ENCODE data around the gene PLCH1. TPM values are rescaled to one million over a fixed set of nuclear protein-coding genes. Genes with fewer than 3 reads are reported as not detected.

Gene PLCH1
- total RNA-seq, 3 donors from 2014 or later, result 0.03 to 0.08 TPM; not detected in 1

GRCh38 chr3:155481089-155481488 lies 263.8 kb downstream of the PLCH1 start:
- Mint-ChIP-seq H3K27me3 (ENCODE audit: low read depth) (no peaks in the 10 kb centered on the region), H3K9me3 (peaks cover 7% of the 10 kb centered on the region), H3K36me3 (ENCODE audit: insufficient read depth) (no peaks in the 10 kb centered on the region), H3K4me3 (no peak overlapping the region), H3K4me1 (ENCODE audit: low read depth) (no peaks in the 10 kb centered on the region)
- no peak for DNase-seq
- no peak for ATAC-seq

- DNase-seq (no peak), ATAC-seq (no peak)
- Mint-ChIP-seq H3K4me3 (no peak overlapping the region), H3K4me1 (ENCODE audit: low read depth) (no peaks in the 10 kb centered on the region), H3K9me3 (peaks cover 31% of the 10 kb centered on the region), H3K27me3 (ENCODE audit: low read depth) (no peaks in the 10 kb centered on the region), H3K36me3 (ENCODE audit: insufficient read depth) (no peaks in the 10 kb centered on the region)
Observed at GRCh38 chr3:155465664-155466063, 279.2 kb downstream of the PLCH1 start.

DNA sequence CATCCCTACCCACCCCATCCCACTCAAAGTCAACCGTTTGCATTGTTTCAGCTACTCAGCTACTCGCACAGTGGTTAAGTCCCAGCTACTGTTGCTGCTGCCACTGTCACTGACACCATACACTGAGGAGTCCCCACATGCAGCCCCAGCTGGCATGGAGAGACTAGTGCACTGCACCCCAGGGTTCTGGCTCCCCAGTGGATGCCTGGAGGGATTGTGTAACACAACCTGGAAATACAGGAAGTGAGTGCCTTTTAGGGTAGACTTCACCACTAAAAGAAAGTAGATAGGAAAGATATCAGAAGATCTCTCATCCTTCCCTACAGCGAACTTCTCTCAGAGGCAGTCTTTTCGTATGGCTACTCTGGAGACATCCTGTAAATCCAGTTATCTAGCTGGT lies 282.2 kb downstream of the PLCH1 start:
- Mint-ChIP-seq H3K36me3 (ENCODE audit: insufficient read depth) (no peaks in the 10 kb centered on the region), H3K27me3 (ENCODE audit: low read depth) (no peaks in the 10 kb centered on the region), H3K4me1 (ENCODE audit: low read depth) (no peaks in the 10 kb centered on the region), H3K9me3 (peaks cover 18% of the 10 kb centered on the region), H3K4me3 (no peak overlapping the region)
- ATAC-seq (no peak), DNase-seq (no peak)

DNA sequence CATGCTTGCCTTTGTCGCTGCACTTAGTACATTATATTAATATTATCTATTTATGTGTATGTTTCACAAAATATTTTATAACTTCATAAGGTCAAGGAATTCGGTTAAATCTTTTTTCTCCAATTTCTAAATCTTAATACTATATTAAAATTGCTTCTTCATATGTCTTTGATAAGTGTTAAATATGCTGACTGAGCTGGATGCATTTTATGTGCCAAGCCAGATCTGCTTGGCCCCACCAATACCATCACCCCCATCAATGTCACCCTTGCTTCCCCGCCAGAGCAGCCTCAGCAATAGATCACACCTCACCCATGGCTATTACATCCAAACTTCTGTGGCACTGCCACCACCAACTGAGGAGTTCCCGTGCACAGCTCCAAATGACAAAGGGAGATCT lies 287.3 kb downstream of the PLCH1 start:
- no peaks in the 10 kb centered on the region for H3K36me3 Mint-ChIP-seq (ENCODE audit: insufficient read depth)
- H3K9me3 Mint-ChIP-seq, result no peaks in the 10 kb centered on the region
- no peaks in the 10 kb centered on the region for H3K27me3 Mint-ChIP-seq (ENCODE audit: low read depth)
- H3K4me3 Mint-ChIP-seq, result no peak overlapping the region
- DNase-seq, result no peak
- no peaks in the 10 kb centered on the region for H3K4me1 Mint-ChIP-seq (ENCODE audit: low read depth)
- ATAC-seq, result no peak

- no peak overlapping the region for H3K4me3 Mint-ChIP-seq
- no peak for ATAC-seq
- no peaks in the 10 kb centered on the region for H3K9me3 Mint-ChIP-seq
- H3K36me3 Mint-ChIP-seq (ENCODE audit: insufficient read depth), result no peaks in the 10 kb centered on the region
- H3K4me1 Mint-ChIP-seq (ENCODE audit: low read depth), result no peaks in the 10 kb centered on the region
- DNase-seq, result no peak
- peaks cover 2% of the 10 kb centered on the region for H3K27me3 Mint-ChIP-seq (ENCODE audit: low read depth)
Observed at GRCh38 chr3:155455765-155456164, 289.1 kb downstream of the PLCH1 start.

- H3K36me3 Mint-ChIP-seq (ENCODE audit: insufficient read depth), result no peaks in the 10 kb centered on the region
- no peaks in the 10 kb centered on the region for H3K9me3 Mint-ChIP-seq
- ATAC-seq (no peak), DNase-seq (no peak)
- no peaks in the 10 kb centered on the region for H3K4me1 Mint-ChIP-seq (ENCODE audit: low read depth)
- H3K4me3 Mint-ChIP-seq, result no peak overlapping the region
- H3K27me3 Mint-ChIP-seq (ENCODE audit: low read depth), result peaks cover 2% of the 10 kb centered on the region
Observed at GRCh38 chr3:155453512-155453911, 291.4 kb downstream of the PLCH1 start.

DNA sequence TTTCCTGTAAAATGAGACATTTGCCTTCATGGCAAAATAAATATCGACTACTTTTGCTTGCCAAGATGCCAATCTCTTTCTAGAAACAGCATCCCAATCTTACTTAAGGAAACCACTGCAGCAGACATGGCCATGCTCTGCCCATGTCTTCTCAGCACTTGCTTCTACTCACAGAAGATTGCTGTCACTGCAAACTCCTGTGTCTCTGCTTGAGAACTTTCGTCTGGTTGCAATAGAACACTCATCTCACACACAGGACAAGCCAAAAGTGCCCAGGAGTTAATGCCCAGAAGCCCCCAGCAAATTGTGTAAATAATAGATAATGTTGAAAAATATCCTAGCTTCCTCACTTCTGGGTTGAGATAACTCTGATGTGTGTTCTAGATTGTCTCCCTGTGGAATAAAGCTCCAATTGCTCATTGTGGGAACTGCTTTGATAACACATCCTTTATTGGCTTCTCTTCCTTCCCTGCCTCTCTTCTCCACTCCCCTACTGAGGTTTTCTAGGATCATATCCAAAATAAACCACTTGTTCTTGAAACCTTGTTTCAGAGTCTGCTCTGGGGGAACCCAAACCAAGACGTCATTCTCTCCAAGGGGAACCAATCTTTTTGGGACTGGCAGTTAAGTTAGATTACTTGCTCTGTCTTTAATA lies 295.1 kb downstream of the PLCH1 start:
- DNase-seq (no peak), ATAC-seq (no peak)
- Mint-ChIP-seq H3K4me3 (no peak overlapping the region), H3K4me1 (ENCODE audit: low read depth) (no peaks in the 10 kb centered on the region), H3K36me3 (ENCODE audit: insufficient read depth) (no peaks in the 10 kb centered on the region), H3K27me3 (ENCODE audit: low read depth) (peaks cover 2% of the 10 kb centered on the region), H3K9me3 (no peaks in the 10 kb centered on the region)

DNA sequence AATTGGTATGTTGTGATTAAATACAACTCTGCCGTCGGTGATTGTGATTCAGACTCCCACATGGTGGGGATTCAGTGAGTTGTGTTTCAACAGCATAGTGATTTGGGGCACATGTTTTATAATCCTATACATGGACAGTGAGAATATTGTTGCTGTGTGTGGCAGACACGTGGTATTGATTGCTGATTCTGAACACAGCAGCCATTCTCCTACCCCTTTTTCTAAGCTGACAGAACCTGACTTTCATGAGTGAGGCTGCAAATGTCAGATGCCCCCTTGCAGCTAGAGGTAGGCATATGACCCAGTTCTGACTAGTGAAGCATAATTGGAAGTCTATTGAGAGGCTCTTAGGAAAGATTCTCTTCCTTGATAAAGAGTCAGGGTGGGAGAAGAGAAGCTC lies 296.3 kb downstream of the PLCH1 start:
- no peaks in the 10 kb centered on the region for H3K9me3 Mint-ChIP-seq
- ATAC-seq, result no peak
- no peak for DNase-seq
- no peaks in the 10 kb centered on the region for H3K4me1 Mint-ChIP-seq (ENCODE audit: low read depth)
- peaks cover 2% of the 10 kb centered on the region for H3K27me3 Mint-ChIP-seq (ENCODE audit: low read depth)
- no peaks in the 10 kb centered on the region for H3K36me3 Mint-ChIP-seq (ENCODE audit: insufficient read depth)
- H3K4me3 Mint-ChIP-seq, result no peak overlapping the region

- Mint-ChIP-seq H3K36me3 (ENCODE audit: insufficient read depth) (no peaks in the 10 kb centered on the region), H3K4me3 (no peak overlapping the region), H3K4me1 (ENCODE audit: low read depth) (no peaks in the 10 kb centered on the region), H3K27me3 (ENCODE audit: low read depth) (no peaks in the 10 kb centered on the region), H3K9me3 (no peaks in the 10 kb centered on the region)
- ATAC-seq, result no peak
- DNase-seq, result no peak
Observed at GRCh38 chr3:155446366-155446765, 298.5 kb downstream of the PLCH1 start.

DNA sequence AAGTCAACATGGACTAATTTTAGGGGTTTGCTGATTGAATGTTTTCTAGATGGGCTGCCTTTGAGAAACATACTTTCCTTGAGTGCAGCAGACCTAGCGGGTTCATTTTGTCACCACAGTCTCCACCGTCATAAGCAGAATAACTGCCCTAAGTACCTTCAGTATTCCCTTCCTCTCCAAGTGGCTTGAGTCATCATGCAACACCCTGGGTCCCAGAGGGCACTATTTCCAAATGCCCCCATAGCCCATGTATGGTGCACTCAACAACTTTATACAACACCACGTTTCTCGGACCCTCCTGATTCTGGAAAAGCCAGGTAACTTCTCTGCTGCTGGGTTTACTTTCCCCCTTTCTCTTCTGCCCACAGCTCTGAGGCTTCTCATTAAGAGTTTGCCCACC lies 300.1 kb downstream of the PLCH1 start:
- Mint-ChIP-seq H3K27me3 (ENCODE audit: low read depth) (no peaks in the 10 kb centered on the region), H3K9me3 (no peaks in the 10 kb centered on the region), H3K4me1 (ENCODE audit: low read depth) (no peaks in the 10 kb centered on the region), H3K36me3 (ENCODE audit: insufficient read depth) (no peaks in the 10 kb centered on the region), H3K4me3 (no peak overlapping the region)
- ATAC-seq (no peak), DNase-seq (no peak)

GRCh38 chr3:155443815-155444214 lies 301.1 kb downstream of the PLCH1 start:
- H3K4me1 Mint-ChIP-seq (ENCODE audit: low read depth), result no peaks in the 10 kb centered on the region
- no peak for ATAC-seq
- no peak for DNase-seq
- H3K4me3 Mint-ChIP-seq, result no peak overlapping the region
- H3K27me3 Mint-ChIP-seq (ENCODE audit: low read depth), result no peaks in the 10 kb centered on the region
- no peaks in the 10 kb centered on the region for H3K9me3 Mint-ChIP-seq
- H3K36me3 Mint-ChIP-seq (ENCODE audit: insufficient read depth), result no peaks in the 10 kb centered on the region

DNA sequence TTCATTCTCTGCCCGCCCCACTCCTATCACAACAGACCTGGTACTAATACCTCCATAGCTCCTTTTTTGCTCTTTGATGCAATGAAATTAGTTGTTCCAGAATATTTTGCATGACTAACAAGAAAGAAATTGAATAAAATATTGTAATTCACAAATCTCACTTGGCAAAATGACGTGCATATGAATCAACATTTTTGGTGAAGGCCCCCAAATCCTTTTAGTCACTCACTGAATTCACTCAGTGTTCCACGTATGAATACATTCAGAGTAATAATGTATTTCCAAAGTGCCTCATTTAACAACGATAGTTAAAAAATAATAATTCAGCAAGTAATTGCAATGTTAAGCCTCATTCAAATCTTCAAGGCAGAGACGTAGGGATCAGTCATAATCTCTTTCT lies 302.8 kb downstream of the PLCH1 start:
- no peaks in the 10 kb centered on the region for H3K9me3 Mint-ChIP-seq
- H3K4me1 Mint-ChIP-seq (ENCODE audit: low read depth), result no peaks in the 10 kb centered on the region
- DNase-seq, result no peak
- no peak overlapping the region for H3K4me3 Mint-ChIP-seq
- no peak for ATAC-seq
- H3K36me3 Mint-ChIP-seq (ENCODE audit: insufficient read depth), result no peaks in the 10 kb centered on the region
- H3K27me3 Mint-ChIP-seq (ENCODE audit: low read depth), result no peaks in the 10 kb centered on the region

DNA sequence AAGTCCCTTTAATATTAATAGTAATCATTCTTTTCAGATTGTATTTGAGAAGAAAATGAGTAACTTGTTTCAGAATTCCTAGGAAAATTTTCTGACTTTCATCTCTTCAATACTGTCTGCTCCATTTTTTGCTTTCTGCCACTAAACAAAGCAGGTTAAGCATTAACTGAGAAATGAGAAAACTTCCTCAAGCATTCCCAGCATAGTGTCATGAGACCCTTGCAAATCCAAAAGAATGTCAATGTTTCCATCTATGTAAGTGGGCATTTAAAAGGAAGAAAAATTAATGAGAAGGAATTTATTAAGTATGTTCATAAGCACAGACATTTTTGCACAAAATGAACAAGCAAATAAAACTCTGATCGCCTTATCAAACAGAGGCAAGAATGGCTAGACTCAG lies 303.4 kb downstream of the PLCH1 start:
- Mint-ChIP-seq H3K4me1 (ENCODE audit: low read depth) (no peaks in the 10 kb centered on the region), H3K27me3 (ENCODE audit: low read depth) (no peaks in the 10 kb centered on the region), H3K9me3 (no peaks in the 10 kb centered on the region), H3K36me3 (ENCODE audit: insufficient read depth) (no peaks in the 10 kb centered on the region), H3K4me3 (no peak overlapping the region)
- DNase-seq (no peak), ATAC-seq (no peak)

DNA sequence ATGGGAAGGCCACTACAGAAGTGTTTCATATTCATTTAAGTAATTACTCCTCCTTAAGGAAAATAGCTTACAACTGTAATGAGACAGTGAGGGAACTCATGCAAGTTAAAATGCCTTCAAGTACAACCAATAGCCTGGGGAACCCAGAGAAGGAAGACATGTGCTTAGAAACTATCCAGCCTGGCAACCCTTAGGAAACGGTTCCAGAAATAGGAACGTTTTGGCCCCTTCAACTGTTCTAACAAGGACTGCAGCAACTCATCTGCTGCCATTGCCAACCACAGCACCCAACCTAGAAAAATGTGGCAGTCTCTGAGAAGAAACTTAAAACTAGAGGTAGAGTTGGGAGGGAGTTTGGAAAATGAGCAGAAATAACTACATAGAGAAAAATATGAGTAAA lies 303.8 kb downstream of the PLCH1 start:
- H3K36me3 Mint-ChIP-seq (ENCODE audit: insufficient read depth), result no peaks in the 10 kb centered on the region
- DNase-seq (no peak), ATAC-seq (no peak)
- H3K9me3 Mint-ChIP-seq, result no peaks in the 10 kb centered on the region
- H3K27me3 Mint-ChIP-seq (ENCODE audit: low read depth), result no peaks in the 10 kb centered on the region
- no peaks in the 10 kb centered on the region for H3K4me1 Mint-ChIP-seq (ENCODE audit: low read depth)
- H3K4me3 Mint-ChIP-seq, result no peak overlapping the region

GRCh38 chr3:155435821-155436220 lies 309.1 kb downstream of the PLCH1 start:
- no peaks in the 10 kb centered on the region for H3K27me3 Mint-ChIP-seq (ENCODE audit: low read depth)
- H3K4me1 Mint-ChIP-seq (ENCODE audit: low read depth), result no peaks in the 10 kb centered on the region
- no peak for DNase-seq
- H3K36me3 Mint-ChIP-seq (ENCODE audit: insufficient read depth), result no peaks in the 10 kb centered on the region
- ATAC-seq, result no peak
- H3K4me3 Mint-ChIP-seq, result no peak overlapping the region
- no peaks in the 10 kb centered on the region for H3K9me3 Mint-ChIP-seq

All from activated T-cell treated with anti-CD3 and anti-CD28 coated beads, Interleukin-2, amount 50 U/mL, for 4 hours (primary cell).